Activated naive CD4-positive, alpha-beta T cell treated with anti-CD3 and anti-CD28 coated beads for 36 hours (primary cell): ENCODE data around the gene EML4. TPM values are rescaled to one million over a fixed set of nuclear protein-coding genes. Genes with fewer than 3 reads are reported as not detected.

ENCODE experiments used
- CTCF ChIA-PET: fragments of 350-600 bp; sonication (Branson Sonifier 250); formaldehyde crosslinking; loops from one replicate; lab custom pipeline; 2021; ENCODE audit warnings: antibody characterized with exemption; lab: Charles Lee
- DNase-seq: peaks from one replicate; pipeline ENCODE4 v3.0.0-alpha.2; 2020
- H3K27ac Mint-ChIP-seq: one replicate; pipeline ENCODE4 v1.8.0; 2021; ENCODE audit warnings: mild to moderate bottlenecking, mixed read lengths
- H3K27me3 Mint-ChIP-seq: one replicate; pipeline ENCODE4 v1.8.0; 2021; ENCODE audit warnings: low read depth, mixed read lengths
- H3K36me3 Mint-ChIP-seq: one replicate; pipeline ENCODE4 v1.8.0; 2021; ENCODE audit warnings: low read depth, mixed read lengths
- H3K4me1 Mint-ChIP-seq: one replicate; pipeline ENCODE4 v1.8.0; 2021; ENCODE audit warnings: low read depth, mixed read lengths
- H3K4me3 Mint-ChIP-seq: one replicate; pipeline ENCODE4 v1.8.0; 2021; ENCODE audit warnings: mild to moderate bottlenecking, moderate library complexity, mixed read lengths
- H3K9me3 Mint-ChIP-seq: one replicate; pipeline ENCODE4 v1.8.0; 2021; ENCODE audit warnings: mixed read lengths
- intact Hi-C: fragments of 100-400 bp; cut with micrococcal nuclease; formaldehyde crosslinking; loops from one replicate; pipeline ENCODE4 v1.15.1; 2023
- total RNA-seq, 2 experiments: library from RNA; stranded (reverse); gene quantifications; one replicate each; pipeline ENCODE4 v1.2.3, GENCODE V29; 2021

Gene EML4
- total RNA-seq, 2 experiments from 2014 or later: 65.8 to 65.9 TPM

DNA sequence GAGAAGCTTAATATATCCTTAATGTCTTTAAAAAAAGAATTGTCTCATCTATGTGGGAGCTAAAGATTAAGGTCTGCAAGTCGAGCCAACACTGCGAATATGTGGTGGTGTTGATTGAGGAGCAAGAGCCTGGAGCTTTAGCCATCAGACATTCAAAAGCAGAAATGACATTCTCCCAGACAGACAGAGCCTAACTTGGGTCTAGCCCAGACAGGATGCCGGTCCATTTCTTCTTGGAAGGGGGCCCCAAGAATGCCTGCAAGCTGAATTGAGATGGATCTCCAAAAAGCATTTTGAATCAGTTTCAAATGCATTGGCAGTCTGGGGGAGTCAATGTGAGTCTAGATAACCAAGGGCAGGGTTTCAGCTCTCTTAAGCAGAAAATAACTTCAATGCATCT is 30.1 kb upstream of the EML4 start:
- Mint-ChIP-seq H3K4me3 (no peak overlapping the region), H3K27ac (no peak overlapping the region), H3K36me3 (no peaks in the 10 kb centered on the region), H3K4me1 (peaks cover 67% of the 10 kb centered on the region), H3K27me3 (no peaks in the 10 kb centered on the region), H3K9me3 (no peaks in the 10 kb centered on the region)
- CTCF ChIA-PET: interaction anchor here (1.0 to 1.4 kb wide), 2 partner anchors 57 to 190 kb away, joined by 3 to 5 read pairs; no protein-coding TSS in a partner anchor
- DNase-seq: no peak
- intact Hi-C loops: loop anchor here (10.0 kb wide), 1 partner anchor 1036 kb away; no protein-coding TSS in a partner anchor

DNA sequence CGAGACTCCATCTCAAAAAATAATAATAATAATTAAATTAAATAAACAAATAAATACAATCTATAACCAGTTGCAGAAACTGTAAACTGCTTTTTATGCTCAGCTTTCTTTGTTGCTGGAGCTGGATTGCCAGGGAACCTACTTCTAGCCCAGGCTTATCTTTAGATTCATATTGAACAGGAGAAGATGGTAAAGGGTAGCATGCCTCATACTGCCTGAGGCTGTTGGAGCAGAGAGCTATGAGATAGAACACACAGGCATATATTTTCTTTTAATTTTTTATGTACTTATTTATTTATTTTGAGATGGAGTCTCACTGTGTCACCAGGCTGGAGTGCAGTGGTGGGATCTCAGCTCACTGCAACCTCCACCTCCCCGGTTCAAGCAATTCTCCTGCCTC is 28.7 kb upstream of the EML4 start:
- intact Hi-C loops: no loop called here
- CTCF ChIA-PET: interaction anchor here (0.6 to 1.5 kb wide), 5 partner anchors 10 to 300 kb away, joined by 3 to 8 read pairs (median 3); no protein-coding TSS in a partner anchor
- no peak overlapping the region for H3K4me3 Mint-ChIP-seq
- H3K9me3 Mint-ChIP-seq: no peaks in the 10 kb centered on the region
- H3K36me3 Mint-ChIP-seq: no peaks in the 10 kb centered on the region
- no peaks in the 10 kb centered on the region for H3K27me3 Mint-ChIP-seq
- H3K4me1 Mint-ChIP-seq: peaks cover 61% of the 10 kb centered on the region
- no peak overlapping the region for H3K27ac Mint-ChIP-seq
- no peak for DNase-seq

DNA sequence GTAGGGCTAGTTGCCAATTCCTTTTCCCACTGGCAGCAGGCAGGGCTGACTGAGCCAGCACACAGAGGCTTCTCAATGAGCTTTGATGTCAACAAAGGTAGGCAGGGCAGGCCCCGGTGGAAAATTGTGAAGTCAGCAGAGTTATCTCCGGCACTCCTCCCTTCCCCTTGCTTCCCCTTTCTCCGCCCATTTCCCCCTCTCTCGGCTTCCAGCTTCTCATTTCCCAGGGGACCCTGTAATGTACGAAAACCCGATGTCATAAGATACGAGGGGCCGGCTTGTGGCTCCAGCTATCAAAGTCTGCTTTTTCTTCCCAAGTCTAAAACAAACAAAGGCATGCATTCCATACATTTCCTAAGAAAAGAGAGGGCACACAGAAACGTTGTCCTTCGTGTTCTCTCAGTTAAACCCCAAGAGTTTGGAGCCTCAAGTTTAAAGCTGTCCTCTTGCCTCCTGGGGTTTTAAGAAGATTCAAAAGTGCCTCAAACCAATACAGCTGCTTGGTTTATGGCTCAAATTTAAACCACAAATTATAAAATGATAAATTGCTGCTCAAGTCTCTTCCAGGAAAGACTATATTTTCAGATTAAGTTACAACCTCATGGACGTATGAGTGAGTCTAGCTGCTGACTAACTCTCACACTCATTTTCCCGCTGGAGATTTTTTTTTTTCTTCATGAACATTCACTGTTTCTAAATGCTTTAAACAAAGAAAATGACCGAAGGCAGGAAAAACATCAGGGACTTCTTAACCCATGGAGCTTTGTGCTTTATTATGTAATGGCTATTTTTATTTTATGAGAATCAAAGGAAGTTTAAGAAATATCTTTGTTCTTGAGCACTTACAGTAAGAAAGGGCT is 27.2 kb upstream of the EML4 start:
- Mint-ChIP-seq H3K27me3 (no peaks in the 10 kb centered on the region), H3K4me1 (peaks cover 47% of the 10 kb centered on the region), H3K4me3 (peak overlapping the region; percentile 48), H3K27ac (peak overlapping the region; percentile 65), H3K36me3 (no peaks in the 10 kb centered on the region), H3K9me3 (no peaks in the 10 kb centered on the region)
- DNase-seq: peak; percentile 36
- intact Hi-C loops: loop anchor here (1.0 kb wide), 1 partner anchor 9 kb away; no protein-coding TSS in a partner anchor
- CTCF ChIA-PET: interaction anchor here (0.6 to 2.0 kb wide), 10 partner anchors 8 to 112 kb away, joined by 3 to 8 read pairs (median 3); no protein-coding TSS in a partner anchor

DNA sequence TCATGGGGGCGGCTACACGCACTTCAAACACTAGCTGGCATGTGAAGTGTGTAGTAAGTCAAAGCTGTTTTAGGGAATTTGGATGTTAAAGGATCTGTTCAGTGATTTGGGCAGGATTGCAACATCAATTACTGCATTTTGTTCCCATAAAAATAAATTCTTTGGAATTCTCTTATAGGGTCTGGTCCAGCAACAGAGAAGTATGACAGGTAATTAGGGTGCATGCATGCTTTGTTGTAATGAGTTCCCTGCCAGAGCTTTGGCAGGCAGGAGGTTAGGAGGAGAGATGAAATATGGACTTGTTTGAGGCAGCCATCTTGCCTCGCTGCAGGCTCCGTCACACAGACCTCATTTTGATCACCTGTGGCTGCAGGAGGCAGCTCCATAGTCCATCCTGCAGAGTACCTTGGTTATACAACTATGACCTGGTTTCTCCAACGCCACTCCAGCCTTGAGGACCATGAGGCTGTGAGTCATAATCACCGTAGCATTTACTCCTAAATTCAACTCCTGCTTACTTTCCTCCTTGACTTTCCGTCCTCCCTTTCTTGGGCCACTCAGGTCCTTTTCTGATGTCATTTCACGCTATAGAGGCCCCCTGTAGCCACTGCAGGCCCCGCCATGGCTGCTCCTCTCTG is 26.5 kb upstream of the EML4 start:
- H3K9me3 Mint-ChIP-seq: no peaks in the 10 kb centered on the region
- H3K4me1 Mint-ChIP-seq: peaks cover 41% of the 10 kb centered on the region
- H3K4me3 Mint-ChIP-seq: no peak overlapping the region
- intact Hi-C loops: loop anchor here (1.0 kb wide), 1 partner anchor 9 kb away; no protein-coding TSS in a partner anchor
- no peaks in the 10 kb centered on the region for H3K27me3 Mint-ChIP-seq
- CTCF ChIA-PET: interaction anchor here (0.6 to 2.0 kb wide), 6 partner anchors 10 to 111 kb away, joined by 3 to 5 read pairs (median 4); no protein-coding TSS in a partner anchor
- no peak overlapping the region for H3K27ac Mint-ChIP-seq
- DNase-seq: no peak
- H3K36me3 Mint-ChIP-seq: no peaks in the 10 kb centered on the region

DNA sequence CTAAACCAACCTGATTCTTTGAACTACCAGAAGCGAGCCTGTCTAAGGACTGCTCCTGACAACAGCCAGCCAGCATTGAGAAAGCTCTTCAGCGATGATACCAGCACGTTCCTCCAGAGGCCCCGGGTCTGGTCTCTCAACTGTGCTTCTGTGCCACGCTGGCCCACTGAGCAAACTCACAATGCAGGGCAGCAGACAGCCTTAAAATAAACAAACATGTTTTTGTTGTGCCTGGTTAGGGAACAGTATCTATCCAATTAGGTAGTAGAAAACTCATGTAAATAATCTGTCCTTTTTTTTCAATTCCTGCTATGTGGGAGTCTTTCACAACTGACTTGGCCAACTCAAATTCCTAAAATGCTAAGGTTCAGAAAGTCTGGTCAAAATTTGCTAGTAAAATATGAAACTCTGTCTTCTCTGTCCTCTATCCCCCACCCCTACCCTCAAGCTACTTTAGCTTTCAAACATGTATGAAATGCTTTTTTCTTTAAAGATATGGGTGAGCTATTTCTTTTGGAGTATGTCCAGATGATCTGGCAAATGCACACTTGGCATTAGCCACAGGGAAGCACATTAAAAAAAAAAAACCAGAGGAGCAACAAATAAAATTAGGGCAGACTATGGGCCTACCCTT is 21.4 kb upstream of the EML4 start:
- H3K4me3 Mint-ChIP-seq: no peak overlapping the region
- no peaks in the 10 kb centered on the region for H3K36me3 Mint-ChIP-seq
- CTCF ChIA-PET: interaction anchor here (0.6 to 1.2 kb wide), 2 partner anchors 21 to 35 kb away, joined by 3 read pairs; no protein-coding TSS in a partner anchor
- H3K9me3 Mint-ChIP-seq: peaks cover 3% of the 10 kb centered on the region
- intact Hi-C loops: no loop called here
- H3K27me3 Mint-ChIP-seq: no peaks in the 10 kb centered on the region
- peaks cover 20% of the 10 kb centered on the region for H3K4me1 Mint-ChIP-seq
- no peak for DNase-seq
- H3K27ac Mint-ChIP-seq: no peak overlapping the region

DNA sequence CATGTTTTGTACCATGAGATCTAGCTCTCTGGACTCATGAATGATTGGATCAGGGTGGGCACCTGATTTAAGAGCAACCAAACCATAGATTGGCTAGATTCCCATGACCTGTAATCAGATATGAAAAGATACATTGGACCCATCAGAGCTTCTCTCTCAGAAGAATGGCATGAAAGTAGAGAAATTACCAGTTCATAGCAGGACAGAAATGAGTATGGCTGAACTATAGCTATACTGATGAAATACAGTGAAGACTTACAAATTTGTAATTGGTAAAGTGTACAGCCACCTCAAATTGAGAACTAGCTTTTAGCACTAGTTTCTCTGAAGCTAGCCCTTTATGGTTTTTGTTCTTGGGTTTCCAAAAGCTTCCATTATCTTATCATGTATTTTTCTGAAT is 19.0 kb upstream of the EML4 start:
- Mint-ChIP-seq H3K27ac (no peak overlapping the region), H3K4me1 (peaks cover 10% of the 10 kb centered on the region), H3K36me3 (no peaks in the 10 kb centered on the region), H3K9me3 (peaks cover 3% of the 10 kb centered on the region), H3K27me3 (no peaks in the 10 kb centered on the region), H3K4me3 (no peak overlapping the region)
- CTCF ChIA-PET: interaction anchor here (1.1 to 1.6 kb wide), 3 partner anchors 9 to 17 kb away, joined by 3 to 8 read pairs (median 4); no protein-coding TSS in a partner anchor
- intact Hi-C loops: loop anchor here (1.0 kb wide), 1 partner anchor 19 kb away; the partner anchor contains the start of gene EML4
- no peak for DNase-seq

DNA sequence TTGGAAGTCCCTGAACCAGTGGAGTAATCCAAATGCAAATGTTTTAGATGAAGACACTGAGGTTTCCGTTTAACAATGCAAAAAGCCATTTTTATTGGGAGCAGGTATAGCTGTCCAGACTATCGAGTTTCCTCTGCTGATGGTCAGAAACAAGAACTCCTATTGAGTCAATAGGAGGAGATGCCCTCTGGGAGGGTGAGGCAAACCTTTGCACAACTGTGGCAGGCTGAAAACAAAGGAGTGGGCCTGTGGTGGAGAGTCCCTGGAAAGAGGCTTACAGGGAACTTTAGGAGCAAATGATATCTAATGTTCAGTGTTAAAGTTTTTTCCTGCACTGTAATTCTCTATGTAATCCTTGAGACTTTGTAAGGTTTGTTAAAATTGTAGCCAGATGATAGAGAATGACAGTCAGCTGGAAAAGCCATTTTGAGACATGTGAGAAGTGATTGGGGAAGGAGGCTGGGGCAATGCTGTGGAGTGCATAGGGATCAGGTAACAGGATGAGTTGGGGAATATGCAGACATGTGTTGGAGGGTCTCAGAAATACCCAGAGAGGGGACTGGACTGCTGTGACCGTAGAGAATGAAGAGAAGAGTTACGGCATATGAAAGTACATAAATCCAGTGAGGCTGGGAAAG is 15.1 kb upstream of the EML4 start:
- Mint-ChIP-seq H3K36me3 (no peaks in the 10 kb centered on the region), H3K27me3 (no peaks in the 10 kb centered on the region), H3K4me3 (no peak overlapping the region), H3K4me1 (peaks cover 8% of the 10 kb centered on the region), H3K9me3 (no peaks in the 10 kb centered on the region), H3K27ac (no peak overlapping the region)
- CTCF ChIA-PET: no interaction called here
- intact Hi-C loops: no loop called here
- DNase-seq: no peak

DNA sequence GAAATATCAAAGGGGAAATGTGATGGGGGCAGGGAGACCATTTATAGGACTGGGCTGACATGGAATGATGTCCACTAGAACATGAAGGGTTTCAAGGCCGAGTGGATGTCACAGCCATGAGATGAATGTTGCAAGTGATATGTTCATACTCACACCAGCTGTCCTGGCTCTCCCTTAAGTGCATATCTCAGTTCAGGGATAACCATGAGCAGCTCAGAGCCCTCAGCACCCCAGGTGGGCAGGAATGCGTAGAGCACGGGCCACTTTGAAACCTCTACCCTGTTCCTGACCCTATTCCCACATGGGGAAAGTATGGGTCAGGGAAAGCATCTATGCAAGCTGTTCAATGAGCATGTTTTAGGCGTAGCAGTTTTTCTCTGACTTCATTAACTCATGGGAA is 12.4 kb upstream of the EML4 start:
- no peak overlapping the region for H3K4me3 Mint-ChIP-seq
- CTCF ChIA-PET: interaction anchor here (1.0 to 1.2 kb wide), 2 partner anchors 16 to 62 kb away, joined by 3 to 4 read pairs; no protein-coding TSS in a partner anchor
- no peaks in the 10 kb centered on the region for H3K27me3 Mint-ChIP-seq

DNA sequence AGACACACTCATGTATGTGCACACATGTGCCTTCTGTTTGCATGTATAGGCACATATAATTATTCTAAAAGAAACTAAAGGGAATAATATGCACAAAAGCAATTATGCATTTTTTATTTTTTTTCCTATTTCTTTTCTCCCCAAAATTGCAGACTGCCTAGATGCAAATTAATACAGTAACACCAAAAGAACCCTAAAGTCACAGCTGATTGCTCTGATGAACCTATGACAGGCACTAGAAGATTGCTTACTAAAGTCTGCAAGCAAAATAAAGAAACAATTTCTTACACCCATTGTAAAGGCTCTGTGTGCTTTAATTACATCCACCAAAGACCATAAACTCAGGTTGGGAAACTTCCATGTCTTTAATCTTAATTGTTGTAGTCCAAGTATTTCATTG is 7.7 kb upstream of the EML4 start:
- no peaks in the 10 kb centered on the region for H3K9me3 Mint-ChIP-seq
- DNase-seq: no peak
- no peak overlapping the region for H3K27ac Mint-ChIP-seq
- CTCF ChIA-PET: interaction anchor here (0.9 kb wide), 1 partner anchor 35 kb away, joined by 3 read pairs; no protein-coding TSS in a partner anchor
- intact Hi-C loops: no loop called here
- no peaks in the 10 kb centered on the region for H3K27me3 Mint-ChIP-seq
- peaks cover 4% of the 10 kb centered on the region for H3K4me1 Mint-ChIP-seq
- H3K36me3 Mint-ChIP-seq: no peaks in the 10 kb centered on the region
- H3K4me3 Mint-ChIP-seq: no peak overlapping the region

More for the DNA sequence above, 12.4 kb upstream of the EML4 start:
- peaks cover 2% of the 10 kb centered on the region for H3K4me1 Mint-ChIP-seq
- intact Hi-C loops: no loop called here
- H3K36me3 Mint-ChIP-seq: no peaks in the 10 kb centered on the region
- H3K9me3 Mint-ChIP-seq: no peaks in the 10 kb centered on the region
- no peak overlapping the region for H3K27ac Mint-ChIP-seq
- DNase-seq: no peak

DNA sequence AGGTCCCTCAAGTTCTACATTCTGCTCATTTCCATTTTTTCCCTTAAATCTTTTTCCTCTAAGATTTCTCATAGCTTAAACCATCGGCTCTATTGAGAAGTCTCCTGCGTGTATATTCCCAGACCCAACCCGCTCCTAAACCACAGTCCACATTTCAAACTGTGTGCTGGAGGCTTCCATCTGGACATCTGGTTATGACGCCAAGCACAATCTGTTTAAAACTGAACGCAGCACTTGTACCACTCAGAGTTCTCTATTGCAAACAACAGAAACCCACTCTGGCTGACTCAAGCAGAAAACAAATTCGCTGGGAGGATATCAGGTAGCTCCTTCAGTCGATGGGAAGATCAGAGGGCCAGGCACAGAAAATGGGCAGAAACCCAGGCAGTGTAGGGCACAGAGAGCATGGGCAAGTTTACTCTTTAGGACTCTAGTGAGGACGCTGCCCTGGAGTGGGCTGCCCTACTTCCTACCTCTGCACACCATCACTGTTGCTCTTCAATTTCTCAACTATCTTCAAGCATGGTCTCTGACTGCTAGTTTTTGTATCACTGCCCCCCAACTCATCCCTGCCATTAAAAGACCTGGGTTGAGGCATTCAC is 5.6 kb upstream of the EML4 start:
- intact Hi-C loops: no loop called here
- Mint-ChIP-seq H3K4me3 (no peak overlapping the region), H3K9me3 (no peaks in the 10 kb centered on the region), H3K4me1 (peaks cover 5% of the 10 kb centered on the region), H3K36me3 (no peaks in the 10 kb centered on the region), H3K27ac (no peak overlapping the region), H3K27me3 (no peaks in the 10 kb centered on the region)
- CTCF ChIA-PET: no interaction called here
- no peak for DNase-seq

DNA sequence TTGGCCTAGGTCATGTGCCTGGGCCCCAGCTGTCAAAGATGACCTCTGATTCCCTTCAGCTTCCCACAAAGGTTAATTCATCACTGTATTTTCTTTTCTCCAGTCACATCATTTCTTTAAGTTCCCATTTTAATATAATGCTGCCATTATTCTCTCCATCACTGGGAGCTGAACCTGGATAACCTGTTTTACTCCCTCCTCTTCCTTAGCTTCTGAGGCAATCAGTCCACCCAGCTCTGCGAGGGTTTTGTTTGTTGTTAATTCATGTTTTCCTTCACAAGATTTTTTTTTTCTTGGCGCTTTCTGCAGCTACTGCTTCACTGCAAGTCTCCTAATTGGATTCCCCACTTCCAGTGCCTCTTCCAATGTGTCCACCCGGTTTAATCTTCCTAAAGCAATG is 5.1 kb upstream of the EML4 start:
- Mint-ChIP-seq H3K4me1 (peaks cover 8% of the 10 kb centered on the region), H3K4me3 (no peak overlapping the region), H3K36me3 (no peaks in the 10 kb centered on the region), H3K9me3 (no peaks in the 10 kb centered on the region), H3K27ac (no peak overlapping the region), H3K27me3 (no peaks in the 10 kb centered on the region)
- intact Hi-C loops: no loop called here
- CTCF ChIA-PET: no interaction called here
- no peak for DNase-seq
